ENCODE results near the gene ST6GALNAC1. TPM values are rescaled to one million over a fixed set of nuclear protein-coding genes. Genes with fewer than 3 reads are reported as not detected.

Gene ST6GALNAC1
- total and polyA plus RNA-seq, 2 of the 13 experiments (the other 11 are each of a cell fraction or from before 2014, with no cell fraction given) = not detected

GRCh38 chr17:76585649-76586593 is 57.6 kb downstream of the ST6GALNAC1 start, which contains the start of gene ST6GALNAC2 (continued):
- peak; percentile 13; the same call in 1 of the 2 replicates for TF ChIP-seq FOSL2 (CRISPR knock-in tag; IDR thresholded peaks at IDR 0.05)
- TF ChIP-seq TBX2 (CRISPR knock-in tag; IDR thresholded peaks at IDR 0.05; ENCODE audit: borderline replicate concordance) = peak; percentile 55; the same call in 1 of the 2 replicates
- no peak for TF ChIP-seq MNT (IDR thresholded peaks at IDR 0.05)
- no peak for TF ChIP-seq ZNF513 (CRISPR knock-in tag; conservative IDR thresholded peaks at IDR 0.05)
- no peak for TF ChIP-seq JUN (CRISPR knock-in tag; IDR thresholded peaks at IDR 0.05)
- TF ChIP-seq CENPT (CRISPR knock-in tag; IDR thresholded peaks at IDR 0.05; ENCODE audit: low read depth) = no peak
- no peak for TF ChIP-seq NONO (IDR thresholded peaks at IDR 0.05)
- TF ChIP-seq NONO (CRISPR knock-in tag; conservative IDR thresholded peaks at IDR 0.05) = peak; percentile 66; the same call in 1 of the 2 replicates
- TF ChIP-seq SOX13 (IDR thresholded peaks at IDR 0.05) = no peak
- peak in 1 of 2 experiments; percentile 37; a peak in 1 of 4 replicates for TF ChIP-seq SOX13 (CRISPR knock-in tag; conservative IDR thresholded peaks at IDR 0.05 in 1 of 2, IDR thresholded peaks at IDR 0.05 in 1 of 2)
- TF ChIP-seq KDM6A (CRISPR knock-in tag; IDR thresholded peaks at IDR 0.05; ENCODE audit: low read depth) = no peak
- no peak for TF ChIP-seq ZNF337 (CRISPR knock-in tag; IDR thresholded peaks at IDR 0.05; ENCODE audit: borderline replicate concordance, low read depth)
- TF ChIP-seq NFKB2 (CRISPR knock-in tag; IDR thresholded peaks at IDR 0.05; ENCODE audit: borderline replicate concordance) = peak; percentile 35; the same call in 1 of the 2 replicates
- TF ChIP-seq ZNF331 (CRISPR knock-in tag; IDR thresholded peaks at IDR 0.05) = peak; percentile 51; the same call in 1 of the 2 replicates
- no peak for TF ChIP-seq NKX3-1 (CRISPR knock-in tag; IDR thresholded peaks at IDR 0.05)
- no peak for TF ChIP-seq DBP (CRISPR knock-in tag; IDR thresholded peaks at IDR 0.05; ENCODE audit: not compliant biosample characterization)
- TF ChIP-seq ZNF639 (CRISPR knock-in tag; conservative IDR thresholded peaks at IDR 0.05) = 0 out of 2 replicates have a peak, but pooled peaks have one; percentile 52
- peak; percentile 61 for TF ChIP-seq ARID4A (CRISPR knock-in tag; IDR thresholded peaks at IDR 0.05; ENCODE audit: borderline replicate concordance)

All from HepG2 (cell line).